HG03064 (cell line): Measurements from ENCODE around the gene TAS1R2.
"Not testable (repeated sequence)": the region's sequence is repeated elsewhere in the genome, so short reads cannot be mapped to it uniquely, and the experiment has no call there.

Source experiments
- ATAC-seq: cut with Tn5 transposase; IDR thresholded peaks from one replicate; pipeline ENCODE4 v1.9.1; 2021; ENCODE audit warnings: low read depth; ENCODE audit not compliant: unreplicated experiment

Gene TAS1R2

DNA sequence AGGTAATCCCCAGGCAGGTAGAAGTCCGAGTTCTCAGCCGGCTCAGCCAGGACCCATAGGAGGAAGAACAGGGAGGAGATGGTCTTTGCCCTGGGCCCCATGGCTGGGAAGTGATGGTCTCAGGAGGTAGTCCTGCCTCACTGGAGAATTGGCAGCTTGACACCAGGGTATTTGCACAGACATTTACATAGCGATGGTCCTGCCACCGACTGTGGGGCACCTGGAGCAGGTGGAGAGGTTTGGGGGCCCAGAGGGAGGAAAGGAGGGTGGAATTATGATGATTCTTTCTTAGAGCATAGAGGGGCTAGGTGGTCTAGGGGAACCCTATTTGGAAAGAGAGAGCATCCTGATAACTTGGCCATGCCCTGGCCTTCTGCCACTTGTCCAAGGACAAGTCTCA is at the start of gene TAS1R2:
TAS1R2 (minus strand) TSS at position 101 of the 400 bp plus-strand sequence; CDS start at position 101, 0 bp downstream.
- ATAC-seq, result no peak

DNA sequence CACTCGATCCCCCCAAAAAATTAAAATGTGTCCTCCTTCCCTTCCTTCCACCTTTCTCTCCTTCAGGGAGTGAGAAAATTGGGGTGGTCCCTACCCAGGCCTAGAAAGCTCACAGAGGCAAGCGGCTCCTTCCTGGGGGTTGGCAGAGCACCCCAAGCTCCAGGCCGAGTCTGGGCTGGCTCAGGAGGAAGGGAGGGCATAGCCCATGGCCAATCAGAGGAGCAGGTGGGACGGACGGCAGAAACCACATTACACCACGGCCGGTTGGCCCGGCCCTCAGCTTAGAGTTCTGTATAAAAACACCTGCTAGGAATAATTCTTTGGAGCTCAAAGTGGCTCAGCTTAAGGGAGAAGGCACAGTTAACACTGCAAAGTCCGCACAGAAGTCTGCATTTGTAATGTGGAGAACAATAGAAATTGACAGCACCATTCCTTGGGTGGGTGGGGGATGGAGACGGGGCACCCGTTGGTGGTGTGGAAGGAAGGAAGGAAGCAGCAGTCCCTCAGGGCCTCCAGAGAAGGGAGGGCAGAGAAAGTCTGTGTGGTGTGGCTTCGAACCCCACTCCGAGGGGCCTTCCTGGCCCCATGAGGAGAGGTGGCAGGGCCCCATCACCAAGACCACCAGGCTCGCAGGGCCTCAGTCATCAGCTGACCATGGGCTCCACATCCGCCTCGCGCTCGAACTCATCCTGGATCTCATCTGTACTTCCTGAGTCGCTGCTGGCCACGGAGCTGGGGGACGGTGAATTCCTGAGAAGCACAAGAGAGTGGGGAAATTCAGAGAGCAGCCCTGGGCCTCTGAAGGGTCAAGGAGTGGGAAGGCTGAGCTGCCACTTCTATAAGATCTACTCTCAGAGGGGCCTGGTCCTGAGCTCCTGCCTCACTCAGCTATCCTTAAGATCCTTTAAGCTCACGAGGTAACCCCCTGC is 48.7 kb upstream of the TAS1R2 start:
- ATAC-seq, result no peak

DNA sequence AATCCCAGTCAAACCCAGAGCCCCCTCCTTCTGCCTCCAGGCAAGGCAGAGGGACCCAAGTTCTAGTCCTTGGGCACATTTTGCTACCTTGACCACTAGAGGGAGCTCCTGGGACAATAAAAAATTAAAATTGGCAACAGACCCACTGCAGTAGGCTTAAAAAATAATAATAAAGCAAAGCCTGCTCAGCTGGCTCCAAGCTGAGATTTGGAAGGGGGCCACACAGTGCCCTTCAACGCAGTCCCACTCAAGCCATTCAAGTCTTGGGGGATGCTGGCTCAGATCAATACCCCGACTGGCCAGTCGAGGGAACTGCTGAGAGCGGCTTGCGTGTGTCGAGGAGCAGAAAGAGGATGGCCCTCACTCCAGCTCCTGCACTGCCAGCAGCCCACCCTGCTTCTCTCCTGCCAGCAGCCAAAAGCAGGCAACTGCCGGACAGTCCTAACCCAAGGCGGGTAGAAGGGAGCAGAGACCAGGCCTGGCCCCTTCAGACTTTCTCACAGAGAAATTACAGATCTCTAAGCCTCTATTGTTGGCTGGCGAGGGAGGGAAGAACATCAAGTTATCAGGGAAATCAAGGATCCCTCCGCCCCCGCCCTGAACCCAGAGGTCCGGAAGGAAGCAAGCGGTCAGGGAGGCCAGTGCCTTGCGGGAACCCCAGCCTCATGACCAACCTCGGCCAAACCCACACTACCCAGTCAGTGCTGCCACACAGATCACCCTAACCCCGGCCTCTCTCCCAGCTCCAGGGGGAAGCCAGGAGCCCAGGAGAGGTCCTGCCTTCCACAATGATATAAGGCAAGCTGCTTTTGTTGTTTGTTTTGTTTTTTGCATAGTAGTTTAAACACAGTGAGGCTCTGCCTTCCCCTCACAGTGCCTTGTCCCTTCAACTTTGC is 47.8 kb upstream of the TAS1R2 start:
- no peak for ATAC-seq

DNA sequence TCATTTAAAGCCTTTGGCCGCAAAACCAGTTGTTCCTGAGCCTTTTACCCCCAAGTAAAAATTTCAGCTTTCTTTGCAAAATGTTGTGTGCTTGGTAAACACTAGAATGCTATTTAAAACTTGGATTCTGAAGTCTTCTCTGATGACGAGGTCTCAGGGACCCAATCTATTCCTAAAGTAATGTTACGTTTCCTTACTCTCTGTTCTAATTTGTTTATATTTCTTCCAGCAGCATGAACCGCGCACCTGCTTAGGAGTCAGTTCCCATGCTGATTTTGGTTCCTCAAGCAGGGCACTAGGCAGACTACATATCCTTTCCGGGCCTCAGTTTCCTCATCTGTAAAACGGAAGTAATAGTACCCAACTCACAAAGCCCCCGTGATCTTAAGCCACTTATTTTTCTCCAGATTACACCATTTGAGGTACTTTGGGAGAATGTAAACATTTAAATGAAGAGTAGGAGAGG is 43.9 kb upstream of the TAS1R2 start:
- no peak for ATAC-seq

DNA sequence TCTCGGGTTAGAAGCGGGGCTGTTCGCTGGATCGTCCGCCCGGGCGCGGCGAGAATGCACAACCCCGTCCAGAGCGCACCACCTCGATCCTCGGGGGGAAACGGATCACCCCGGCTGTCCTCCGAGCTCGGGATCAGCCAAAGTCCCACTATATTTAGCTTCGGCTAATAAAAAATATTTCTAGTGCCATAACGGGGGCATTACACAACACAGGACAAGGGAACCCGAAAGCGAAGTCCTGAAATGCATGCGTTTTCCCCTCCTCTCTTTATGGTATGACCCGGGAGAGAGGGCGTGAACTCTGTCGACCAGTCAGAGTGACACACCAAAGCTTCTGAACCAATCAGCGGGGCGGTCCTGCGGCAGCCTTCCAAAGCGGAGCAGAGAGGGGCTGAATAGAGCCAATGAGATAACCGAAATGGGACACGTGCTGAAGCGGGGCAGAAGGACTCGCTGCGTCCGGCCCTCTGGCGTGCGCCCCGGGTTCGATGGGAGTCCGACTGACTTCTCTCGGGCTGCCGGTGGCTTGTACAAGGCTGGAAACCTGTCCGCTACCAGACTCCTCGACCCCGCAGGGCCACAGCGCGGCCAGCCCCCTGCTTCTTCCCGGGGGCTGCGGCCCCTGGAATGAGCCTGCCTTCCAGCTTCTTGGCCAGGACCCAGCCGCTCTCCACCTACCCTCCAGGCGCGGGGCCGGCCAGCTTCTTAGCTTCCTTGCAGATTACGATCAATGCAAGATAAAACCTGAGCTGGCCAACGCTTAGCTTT is 43.2 kb upstream of the TAS1R2 start, which contains the start of gene ALDH4A1:
ALDH4A1 (minus strand) TSS at position 33 of the 768 bp plus-strand sequence; CDS start at position 1, 32 bp downstream.
- ATAC-seq, result peak; percentile 95

DNA sequence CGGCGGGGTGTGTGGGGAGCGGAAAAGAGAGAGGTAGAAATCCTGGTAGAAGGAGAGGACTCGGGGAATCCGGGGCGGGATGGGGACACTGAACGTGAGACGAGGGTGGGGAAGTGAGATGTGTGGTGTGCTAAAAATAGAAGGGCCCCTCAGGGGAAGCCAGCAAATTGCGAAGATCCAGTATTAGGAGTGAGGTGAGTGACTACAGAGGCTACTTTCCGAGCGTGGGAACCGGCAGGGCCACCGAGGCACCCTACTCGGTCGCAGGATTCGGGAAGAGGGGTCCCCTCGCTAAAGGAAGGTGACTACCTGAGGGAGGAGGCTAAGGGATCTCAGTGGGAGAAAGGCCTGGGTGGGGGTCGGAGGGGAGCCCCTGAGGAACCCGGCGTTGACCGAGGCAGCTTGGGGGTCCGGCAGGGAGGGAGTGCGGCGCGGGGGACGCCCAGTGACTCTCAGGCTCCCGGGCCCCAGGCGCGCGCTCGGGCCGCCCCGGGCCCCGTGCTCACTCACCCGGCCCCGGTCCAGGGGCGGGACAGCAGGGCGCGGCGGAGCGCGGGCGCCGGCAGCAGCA is 42.6 kb upstream of the TAS1R2 start:
- ATAC-seq, result no peak

DNA sequence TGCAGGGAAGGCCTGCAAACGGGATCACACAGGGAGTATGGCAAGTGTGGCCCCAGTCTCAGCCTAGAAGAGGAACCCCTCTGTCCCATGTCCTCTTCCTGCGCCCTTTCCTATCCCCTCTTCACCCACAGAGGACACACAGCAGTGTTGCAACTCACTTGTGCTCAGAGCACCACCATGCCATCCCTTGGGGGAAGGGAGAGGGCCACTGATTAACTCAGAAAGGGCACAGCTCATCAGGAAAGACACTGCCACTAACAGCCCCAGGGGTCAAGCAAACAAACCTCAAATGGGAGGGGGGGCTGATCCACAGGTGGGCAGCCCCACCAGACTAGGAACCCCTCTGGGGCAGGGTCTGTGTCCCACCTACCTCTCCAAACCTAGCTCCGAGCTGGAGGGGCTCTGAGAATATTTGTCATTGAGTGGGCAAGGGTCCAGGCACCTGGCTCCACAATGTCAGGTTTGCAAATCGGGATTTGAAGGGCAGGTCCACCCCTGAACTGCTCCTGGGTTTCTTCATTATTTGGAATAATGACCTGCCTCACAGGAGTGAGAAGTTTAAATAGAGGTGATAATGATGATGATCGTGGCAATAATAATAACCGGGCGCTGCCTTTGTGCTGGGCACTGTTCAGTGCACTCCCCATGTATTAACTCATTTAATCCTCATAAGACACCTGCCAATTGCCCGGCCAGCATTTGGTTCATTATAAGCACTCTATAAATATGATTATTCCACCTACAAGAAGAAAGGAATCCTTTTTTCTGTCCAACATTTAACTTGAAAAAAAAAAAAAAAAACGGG is 41.9 kb upstream of the TAS1R2 start:
- ATAC-seq, result no peak

DNA sequence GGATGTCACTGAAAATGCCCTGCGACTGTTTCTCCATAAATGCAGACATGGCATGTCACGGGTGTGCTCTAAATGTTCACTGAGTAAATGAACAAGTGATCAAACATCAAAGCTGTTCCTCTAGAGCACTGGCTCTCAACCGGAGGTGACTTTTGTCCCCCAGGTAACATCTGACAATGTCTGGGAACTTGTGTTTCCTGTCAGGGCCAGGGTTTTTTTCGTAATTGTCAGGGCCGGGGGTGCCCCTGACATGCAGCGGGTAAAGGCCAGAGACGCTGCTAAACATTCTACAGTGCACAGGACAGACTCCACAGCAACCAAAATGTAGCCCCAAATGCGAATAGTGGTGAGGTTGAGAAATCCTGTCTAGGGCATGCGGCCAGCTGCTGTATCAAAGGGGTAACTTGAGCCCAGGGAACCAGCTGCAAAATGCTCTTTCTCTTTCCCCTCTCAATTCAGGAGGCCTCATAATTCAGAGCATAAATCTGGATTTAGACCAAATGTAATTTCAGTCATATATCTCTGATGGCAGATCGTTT is 40.9 kb upstream of the TAS1R2 start:
- ATAC-seq, result no peak

DNA sequence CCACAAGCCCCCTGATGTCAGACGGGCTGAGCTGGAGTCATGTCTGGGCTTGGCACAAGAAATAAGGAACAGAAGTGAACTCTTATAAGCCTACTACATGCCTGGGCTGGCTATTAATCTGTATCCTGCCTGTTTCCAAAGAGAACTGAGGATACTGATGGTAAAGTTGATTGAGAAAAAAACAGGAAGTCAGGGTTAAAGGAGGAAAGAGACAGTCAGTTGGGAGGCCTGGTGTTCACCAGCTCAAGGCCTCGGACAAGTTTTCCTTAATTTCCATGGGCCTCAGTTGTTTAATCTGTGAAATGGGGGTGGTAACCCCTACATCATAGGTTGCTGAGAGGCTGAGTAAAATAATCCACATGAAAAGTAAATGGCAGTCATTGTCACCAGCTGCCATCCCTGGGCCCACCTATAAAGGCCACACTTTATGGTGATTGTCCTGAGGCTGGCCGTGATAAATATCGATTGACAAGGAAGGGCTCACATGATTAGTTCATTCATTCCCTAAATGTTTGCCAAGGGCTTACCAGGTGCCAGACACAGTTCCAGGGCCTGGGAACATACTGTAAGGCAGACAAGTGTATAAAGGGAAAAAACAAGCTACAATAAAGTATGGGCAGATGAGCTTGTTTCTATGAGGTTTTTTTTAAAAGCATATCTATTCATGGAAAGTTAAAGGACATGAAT is 40.0 kb upstream of the TAS1R2 start:
- no peak for ATAC-seq

DNA sequence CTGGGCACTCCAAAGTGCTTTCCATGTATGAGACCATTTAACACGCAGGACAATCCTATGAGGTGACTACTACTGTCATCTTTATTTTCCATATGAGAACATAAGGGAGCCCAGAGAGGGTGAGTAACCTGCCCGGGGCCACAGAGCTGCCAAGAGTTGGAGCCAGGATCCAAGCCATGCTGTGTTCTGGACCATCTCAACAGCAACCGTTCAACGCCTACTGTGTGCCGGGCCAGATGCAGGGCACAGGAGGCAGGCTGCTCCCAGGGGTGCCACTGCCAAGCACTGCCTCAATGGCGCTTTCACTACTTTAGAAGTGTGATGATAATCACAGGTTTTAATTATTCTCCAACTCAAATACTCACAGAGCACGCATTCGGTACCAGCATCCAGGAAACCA is 39.1 kb upstream of the TAS1R2 start:
- ATAC-seq, result no peak

DNA sequence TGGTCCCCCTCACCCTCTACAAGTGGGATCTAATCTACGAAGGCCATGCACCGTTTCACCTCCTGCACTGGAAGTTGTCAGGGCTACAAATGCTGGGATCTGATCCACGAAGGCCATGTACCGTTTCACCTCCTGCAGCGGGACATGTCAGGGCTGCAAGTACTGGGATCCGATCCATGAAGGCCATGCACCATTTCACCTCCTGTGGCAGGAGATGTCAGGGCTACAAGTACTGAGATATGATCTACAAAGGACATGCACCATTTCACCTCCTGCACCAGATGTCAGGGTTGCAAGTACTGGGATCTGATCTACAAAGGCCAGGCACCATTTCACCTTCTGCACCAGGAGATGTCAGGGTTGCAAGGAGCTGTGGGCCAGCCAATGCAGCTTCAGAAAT is 35.9 kb upstream of the TAS1R2 start:
- no peak for ATAC-seq

DNA sequence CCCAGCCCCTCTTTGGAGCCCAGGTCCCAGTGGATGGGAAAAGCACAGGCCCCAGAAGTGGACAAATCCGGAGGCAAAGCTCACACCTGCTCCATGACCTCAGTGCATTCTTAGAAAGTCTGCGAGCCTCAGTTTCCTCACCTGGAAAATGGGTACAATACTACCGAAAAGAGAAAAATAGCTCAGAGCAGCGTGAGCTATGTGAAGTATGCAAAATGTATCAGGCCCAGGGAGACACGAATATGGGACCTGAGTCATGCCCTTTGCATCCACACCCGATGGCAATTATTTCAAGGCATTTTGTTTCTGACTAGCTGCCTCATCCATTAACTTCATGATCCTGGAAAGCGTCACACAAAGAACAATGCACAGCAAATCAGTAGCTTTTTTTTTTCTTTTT is 33.7 kb upstream of the TAS1R2 start:
- ATAC-seq, result no peak

DNA sequence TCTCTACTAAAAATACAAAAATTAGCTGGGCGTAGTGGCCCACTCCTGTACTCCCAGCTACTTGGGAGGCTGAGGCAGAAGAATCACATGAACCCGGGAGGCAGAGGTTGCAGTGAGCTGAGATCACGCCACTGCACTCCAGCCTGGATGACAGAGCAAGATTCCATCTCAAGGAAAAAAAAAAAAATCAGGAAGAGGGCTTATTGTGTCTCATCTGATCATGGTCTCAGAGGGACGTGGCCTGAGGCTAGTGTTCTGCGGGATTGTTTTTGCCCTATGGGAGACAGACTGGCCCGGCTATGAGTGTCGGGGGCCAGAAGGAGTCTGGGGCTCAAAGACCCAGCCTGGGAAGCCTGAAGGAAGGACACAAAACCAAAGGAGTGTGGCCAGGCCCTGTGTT is 32.4 kb upstream of the TAS1R2 start:
- not testable (repeated sequence) for ATAC-seq

DNA sequence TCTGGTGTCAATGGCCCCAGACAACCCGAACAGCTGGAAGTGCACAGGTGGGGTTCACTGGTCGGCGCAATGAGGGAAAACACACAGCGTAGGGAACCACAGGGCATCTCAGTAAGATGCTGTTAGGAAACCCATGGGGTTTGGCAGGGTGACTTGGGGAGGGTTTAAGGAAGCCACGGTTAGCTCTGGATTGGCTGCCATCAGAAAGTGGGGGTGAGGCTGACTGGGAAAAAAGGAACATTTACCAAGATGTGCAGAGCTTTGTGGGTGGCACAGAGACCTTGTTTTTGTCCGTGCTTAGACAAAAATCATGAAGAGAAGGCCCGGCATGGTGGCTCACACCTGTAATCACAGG is 31.9 kb upstream of the TAS1R2 start:
- ATAC-seq, result no peak

DNA sequence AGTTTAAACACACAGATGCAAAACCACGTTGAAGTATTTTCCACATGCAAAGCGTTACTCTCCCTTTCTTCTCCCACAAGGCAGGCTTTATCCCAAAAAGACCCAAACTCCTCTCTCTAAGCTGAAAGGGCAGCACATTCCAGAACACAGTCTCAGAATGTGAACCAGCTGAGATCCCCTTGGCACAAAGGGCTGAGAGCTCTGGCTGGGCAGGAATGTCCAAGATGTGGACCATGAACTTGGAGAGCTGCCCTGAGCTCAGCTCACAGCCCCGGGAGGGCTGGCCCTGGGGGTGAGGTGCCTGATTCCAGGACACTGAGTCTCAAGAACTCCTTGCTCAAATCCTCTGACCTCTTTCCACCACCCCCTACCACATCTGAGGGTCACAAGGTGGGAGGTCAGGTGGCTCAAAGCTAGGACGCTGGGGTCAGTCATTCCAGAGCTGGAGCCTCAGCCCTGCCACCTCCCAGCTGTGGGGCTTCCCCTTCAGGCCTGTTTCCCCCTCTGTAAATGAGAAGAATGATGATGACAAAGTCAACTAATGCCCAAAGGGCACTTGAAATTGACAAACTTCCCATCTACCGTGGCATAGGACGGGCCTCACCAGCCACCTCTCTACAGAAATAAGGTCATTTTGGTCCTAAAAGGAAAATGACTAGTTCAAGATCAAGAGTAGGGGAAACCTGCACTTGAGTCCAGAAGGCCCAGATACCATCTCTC is 31.4 kb upstream of the TAS1R2 start:
- ATAC-seq, result no peak

DNA sequence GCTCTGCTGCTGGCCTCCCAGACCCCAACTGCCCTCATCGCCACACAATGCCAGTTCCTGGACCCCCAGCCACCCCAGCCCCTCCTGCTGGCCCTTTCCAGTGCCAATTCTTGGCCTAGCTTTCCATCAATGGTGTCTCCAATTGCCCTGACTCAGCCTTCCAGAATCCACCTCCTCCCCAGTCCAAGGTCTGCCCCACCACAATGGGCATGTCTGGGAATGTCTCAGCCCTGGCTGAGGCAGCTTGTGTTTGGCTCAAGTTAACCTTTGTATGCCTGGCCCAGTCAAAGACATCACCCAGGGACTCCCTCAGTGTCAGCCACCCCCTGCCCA is 26.5 kb upstream of the TAS1R2 start:
- no peak for ATAC-seq

DNA sequence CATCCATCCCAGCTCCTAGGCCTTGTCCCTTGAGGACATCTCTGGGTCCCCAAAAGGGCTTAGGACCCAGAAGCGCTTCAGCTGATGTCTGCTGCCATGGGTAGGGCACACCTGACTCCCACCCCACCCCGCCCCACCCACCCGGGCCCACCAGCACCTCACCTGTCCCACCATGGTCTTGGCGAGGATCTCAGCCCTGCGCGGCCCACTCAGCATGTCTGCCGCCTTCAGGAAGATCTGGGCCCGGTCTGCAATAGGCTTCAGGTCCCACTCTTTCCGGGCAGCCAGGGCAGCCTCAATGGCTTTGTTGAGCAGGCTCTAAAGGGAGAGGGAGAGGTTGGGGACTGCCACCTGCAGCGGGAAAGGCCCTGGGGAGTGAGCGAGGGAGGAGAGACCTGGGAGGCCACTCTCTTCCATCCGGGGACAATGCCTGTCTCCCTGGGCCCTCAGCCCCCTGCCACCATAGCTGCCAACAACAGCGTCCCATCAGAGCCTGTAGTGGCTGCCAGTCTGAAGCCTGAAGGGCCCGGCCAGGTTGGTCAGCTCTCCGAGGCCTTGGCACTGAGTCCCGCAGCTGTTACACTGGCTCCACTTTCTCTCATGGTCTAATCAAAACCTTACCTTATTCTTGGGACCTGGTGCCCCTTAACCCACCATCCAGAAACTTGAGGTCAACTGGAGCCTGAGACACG is 26.0 kb upstream of the TAS1R2 start:
- ATAC-seq, result no peak
